ENCODE results near the gene BCR. TPM values are rescaled to one million over a fixed set of nuclear protein-coding genes. Genes with fewer than 3 reads are reported as not detected.

Gene BCR
- total and polyA plus RNA-seq, 2 donors from 2014 or later: 45.0 to 97.7 TPM

DNA sequence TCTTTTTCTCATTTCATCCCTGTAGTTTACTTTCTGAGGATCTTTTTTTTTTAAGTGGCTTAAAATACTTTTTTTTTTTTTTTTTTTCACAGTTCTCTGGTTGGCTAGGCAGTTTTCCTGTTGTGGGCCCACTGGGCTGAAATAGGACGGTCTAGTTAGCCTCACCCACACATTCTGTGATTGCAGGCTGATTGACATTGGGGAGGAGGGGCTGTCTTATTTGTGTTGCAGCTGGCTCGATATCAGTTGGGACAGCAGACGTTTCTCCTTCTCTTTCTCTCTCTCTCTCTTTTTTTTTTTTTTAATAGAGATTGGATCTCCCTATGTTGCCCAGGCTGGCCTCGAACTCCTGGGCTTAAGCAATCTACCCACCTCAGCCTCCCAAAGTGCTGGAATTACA, 6.9 kb downstream of the BCR start:
- TF ChIP-seq, protein P1, sequence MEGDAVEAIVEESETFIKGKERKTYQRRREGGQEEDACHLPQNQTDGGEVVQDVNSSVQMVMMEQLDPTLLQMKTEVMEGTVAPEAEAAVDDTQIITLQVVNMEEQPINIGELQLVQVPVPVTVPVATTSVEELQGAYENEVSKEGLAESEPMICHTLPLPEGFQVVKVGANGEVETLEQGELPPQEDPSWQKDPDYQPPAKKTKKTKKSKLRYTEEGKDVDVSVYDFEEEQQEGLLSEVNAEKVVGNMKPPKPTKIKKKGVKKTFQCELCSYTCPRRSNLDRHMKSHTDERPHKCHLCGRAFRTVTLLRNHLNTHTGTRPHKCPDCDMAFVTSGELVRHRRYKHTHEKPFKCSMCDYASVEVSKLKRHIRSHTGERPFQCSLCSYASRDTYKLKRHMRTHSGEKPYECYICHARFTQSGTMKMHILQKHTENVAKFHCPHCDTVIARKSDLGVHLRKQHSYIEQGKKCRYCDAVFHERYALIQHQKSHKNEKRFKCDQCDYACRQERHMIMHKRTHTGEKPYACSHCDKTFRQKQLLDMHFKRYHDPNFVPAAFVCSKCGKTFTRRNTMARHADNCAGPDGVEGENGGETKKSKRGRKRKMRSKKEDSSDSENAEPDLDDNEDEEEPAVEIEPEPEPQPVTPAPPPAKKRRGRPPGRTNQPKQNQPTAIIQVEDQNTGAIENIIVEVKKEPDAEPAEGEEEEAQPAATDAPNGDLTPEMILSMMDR (IDR thresholded peaks at IDR 0.05; ENCODE audit: borderline replicate concordance, extremely low read depth, insufficient read depth): no peak
- DNase-seq (no peak), FAIRE-seq (no peak)
- H3K36me3 ChIP-seq (ENCODE audit: control insufficient read depth in 2 of 3, insufficient read depth in 3 of 3, low read length in 3 of 3): peaks cover 0 to 7% (median 3%) of the 10 kb centered on the region in 3 donors
- intact Hi-C loops (cut with DNase I): no loop called here
- H3K4me1 ChIP-seq (ENCODE audit: control insufficient read depth in 2 of 3, insufficient read depth in 2 of 3, low read depth in 1 of 3, low read length in 3 of 3): peaks cover 0 to 43% (median 31%) of the 10 kb centered on the region in 3 donors
- no peak overlapping the region for H3K4me3 ChIP-seq (ENCODE audit: low read length in 3 of 3)
- no peak overlapping the region for H3K27ac ChIP-seq (ENCODE audit: low read depth in 2 of 2, low read length in 2 of 2)
- H3K9ac ChIP-seq (ENCODE audit: low read length in 3 of 3): no peak overlapping the region
- no peaks in the 10 kb centered on the region for H3K27me3 ChIP-seq (ENCODE audit: control insufficient read depth, insufficient read depth, low read length)
- H3K9me3 ChIP-seq (ENCODE audit: control insufficient read depth in 2 of 3, insufficient read depth in 1 of 3, low read length in 3 of 3): no peaks in the 10 kb centered on the region

DNA sequence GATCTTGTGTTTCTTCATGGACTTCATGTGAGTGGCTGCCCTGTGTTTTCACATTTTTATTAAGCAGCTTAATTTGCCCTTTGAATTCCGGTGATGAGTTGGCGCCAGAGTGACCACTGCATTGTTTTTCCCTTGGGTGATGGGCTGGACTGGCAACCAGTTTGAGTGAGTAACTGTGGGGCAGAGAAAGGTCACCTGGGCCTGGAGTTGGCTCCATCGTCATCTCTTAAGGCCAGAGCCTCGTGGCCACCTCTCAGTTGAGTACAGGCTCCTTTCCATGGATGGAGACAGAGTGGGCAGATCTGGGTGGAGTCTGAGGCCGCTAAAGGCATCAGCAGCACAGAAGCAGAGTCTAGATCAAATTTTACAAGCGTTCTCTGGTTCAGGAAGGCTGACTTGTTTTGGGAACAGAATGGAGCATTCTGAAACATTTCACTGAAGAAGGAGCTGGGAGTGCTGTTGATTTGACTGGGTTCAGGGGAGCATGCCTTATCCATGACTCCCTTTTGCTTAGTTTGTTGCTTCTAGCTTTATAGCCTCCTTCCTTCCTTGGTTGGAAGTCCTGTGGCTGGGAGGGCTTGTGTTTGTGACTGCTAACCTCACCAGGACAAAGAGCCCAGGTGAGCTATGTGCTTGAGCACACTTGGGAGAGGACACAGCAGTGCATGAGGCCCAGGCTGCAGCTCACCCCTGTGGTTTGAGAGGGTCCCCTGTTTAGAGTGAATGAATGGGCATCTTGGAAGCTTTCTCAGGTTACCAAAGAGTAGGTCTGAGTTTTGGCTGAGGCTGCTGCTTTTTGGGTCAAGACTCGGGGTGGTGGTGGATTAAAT, 7.8 kb downstream of the BCR start:
- Histone ChIP-seq H3K9me3 (ENCODE audit: control insufficient read depth in 2 of 3, insufficient read depth in 1 of 3, low read length in 3 of 3) (no peaks in the 10 kb centered on the region), H3K9ac (ENCODE audit: low read length in 3 of 3) (peak overlapping the region in 1 of 3 donors; percentile 51), H3K27me3 (ENCODE audit: control insufficient read depth, insufficient read depth, low read length) (no peaks in the 10 kb centered on the region), H3K27ac (ENCODE audit: low read depth in 2 of 2, low read length in 2 of 2) (peak overlapping the region; percentile 32 to 67), H3K4me1 (ENCODE audit: control insufficient read depth in 2 of 3, insufficient read depth in 2 of 3, low read depth in 1 of 3, low read length in 3 of 3) (peaks cover 0 to 48% (median 31%) of the 10 kb centered on the region in 3 donors), H3K4me3 (ENCODE audit: low read length in 3 of 3) (no peak overlapping the region), H3K36me3 (ENCODE audit: control insufficient read depth in 2 of 3, insufficient read depth in 3 of 3, low read length in 3 of 3) (peaks cover 0 to 7% (median 3%) of the 10 kb centered on the region in 3 donors)
- DNase-seq (no peak), FAIRE-seq (no peak)
- TF ChIP-seq, protein P1 (IDR thresholded peaks at IDR 0.05; ENCODE audit: borderline replicate concordance, extremely low read depth, insufficient read depth): no peak
- intact Hi-C loops (cut with DNase I): no loop called here

GRCh38 chr22:23190526-23190925, 10.2 kb downstream of the BCR start:
- intact Hi-C loops (cut with DNase I): no loop called here
- TF ChIP-seq, protein P1 (IDR thresholded peaks at IDR 0.05; ENCODE audit: borderline replicate concordance, extremely low read depth, insufficient read depth): no peak
- Histone ChIP-seq H3K4me3 (ENCODE audit: low read length in 3 of 3) (no peak overlapping the region), H3K9me3 (ENCODE audit: control insufficient read depth in 2 of 3, insufficient read depth in 1 of 3, low read length in 3 of 3) (no peaks in the 10 kb centered on the region), H3K4me1 (ENCODE audit: control insufficient read depth in 2 of 3, insufficient read depth in 2 of 3, low read depth in 1 of 3, low read length in 3 of 3) (peaks cover 0 to 43% (median 28%) of the 10 kb centered on the region in 3 donors), H3K9ac (ENCODE audit: low read length in 3 of 3) (peak overlapping the region in 1 of 3 donors; percentile 55), H3K36me3 (ENCODE audit: control insufficient read depth in 2 of 3, insufficient read depth in 3 of 3, low read length in 3 of 3) (peaks cover 0 to 7% (median 3%) of the 10 kb centered on the region in 3 donors), H3K27ac (ENCODE audit: low read depth in 2 of 2, low read length in 2 of 2) (peak overlapping the region in 1 of 2 donors; percentile 32), H3K27me3 (ENCODE audit: control insufficient read depth, insufficient read depth, low read length) (no peaks in the 10 kb centered on the region)
- FAIRE-seq (no peak), DNase-seq (no peak)
